Mammary epithelial cell (primary cell): Measurements from ENCODE around the gene PTPRN.

Experiments
- CTCF ChIP-seq, 2 donors: IDR thresholded peaks in 1 of 2; conservative IDR thresholded peaks in 1 of 2; 2 replicates each; pipeline ENCODE4 v1.5.1; 2011 to 2012; ENCODE audit warnings: inconsistent platforms in 2 of 2, low read length in 2 of 2, mild to moderate bottlenecking in 2 of 2, control low read depth in 1 of 2, low read depth in 1 of 2; ENCODE audit not compliant: insufficient read depth in 1 of 2; ENCODE audit errors: extremely low read depth in 1 of 2
- EZH2 ChIP-seq: IDR thresholded peaks from 2 replicates; pipeline ENCODE4 v1.6.1; 2012; ENCODE audit warnings: low read length, inconsistent platforms, borderline replicate concordance

- TF ChIP-seq CTCF (conservative IDR thresholded peaks at IDR 0.05 in 1 of 2, IDR thresholded peaks at IDR 0.05 in 1 of 2; ENCODE audit: extremely low read depth in 1 of 2, insufficient read depth in 1 of 2, low read depth in 1 of 2, low read length in 2 of 2) (no peak), EZH2 (no peak)
These were observed 36.8 kb downstream of the PTPRN start for GRCh38 chr2:219272356-219272755.
